PC-3 (cell line): ENCODE measurements around the gene LDHAL6B.

Source experiments
- EZH2 ChIP-seq: fragments of 300-600 bp; sonication (generic); IDR thresholded peaks from one replicate; pipeline ENCODE4 v1.6.1; 2017; ENCODE audit warnings: antibody characterized with exemption, mild to moderate bottlenecking, low read length; ENCODE audit not compliant: unreplicated experiment
- EZH2phosphoT487 ChIP-seq: fragments of 300-600 bp; sonication (generic); IDR thresholded peaks from 2 replicates; pipeline ENCODE4 v1.6.1; 2018; ENCODE audit warnings: mild to moderate bottlenecking, antibody characterized with exemption, low read length, borderline replicate concordance
- TF ChIP-seq, protein P1 (sequence below): fragments of 300-600 bp; sonication (generic); conservative IDR thresholded peaks from 2 replicates; pipeline ENCODE4 v1.5.1; 2017; ENCODE audit warnings: antibody characterized with exemption, low read depth, mild to moderate bottlenecking, low read length

DNA sequence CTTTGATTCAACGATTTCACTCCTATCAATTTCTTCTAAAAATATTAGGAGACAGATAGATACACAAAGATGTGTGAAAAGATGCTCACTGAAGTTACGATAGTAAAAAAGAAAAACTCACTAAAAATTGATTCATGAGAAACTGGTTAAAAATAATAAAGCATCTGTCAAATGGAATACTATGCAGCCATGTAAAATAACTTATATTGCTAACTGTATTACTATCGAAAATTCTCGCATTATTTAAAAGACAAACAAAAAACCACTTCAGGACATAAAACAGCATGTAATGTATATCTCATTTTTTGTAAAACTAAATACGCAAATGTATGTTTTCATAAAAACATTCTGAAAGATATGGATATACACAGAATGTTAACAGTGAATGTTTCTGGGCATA lies 33.4 kb upstream of the LDHAL6B start:
- TF ChIP-seq, protein P1, sequence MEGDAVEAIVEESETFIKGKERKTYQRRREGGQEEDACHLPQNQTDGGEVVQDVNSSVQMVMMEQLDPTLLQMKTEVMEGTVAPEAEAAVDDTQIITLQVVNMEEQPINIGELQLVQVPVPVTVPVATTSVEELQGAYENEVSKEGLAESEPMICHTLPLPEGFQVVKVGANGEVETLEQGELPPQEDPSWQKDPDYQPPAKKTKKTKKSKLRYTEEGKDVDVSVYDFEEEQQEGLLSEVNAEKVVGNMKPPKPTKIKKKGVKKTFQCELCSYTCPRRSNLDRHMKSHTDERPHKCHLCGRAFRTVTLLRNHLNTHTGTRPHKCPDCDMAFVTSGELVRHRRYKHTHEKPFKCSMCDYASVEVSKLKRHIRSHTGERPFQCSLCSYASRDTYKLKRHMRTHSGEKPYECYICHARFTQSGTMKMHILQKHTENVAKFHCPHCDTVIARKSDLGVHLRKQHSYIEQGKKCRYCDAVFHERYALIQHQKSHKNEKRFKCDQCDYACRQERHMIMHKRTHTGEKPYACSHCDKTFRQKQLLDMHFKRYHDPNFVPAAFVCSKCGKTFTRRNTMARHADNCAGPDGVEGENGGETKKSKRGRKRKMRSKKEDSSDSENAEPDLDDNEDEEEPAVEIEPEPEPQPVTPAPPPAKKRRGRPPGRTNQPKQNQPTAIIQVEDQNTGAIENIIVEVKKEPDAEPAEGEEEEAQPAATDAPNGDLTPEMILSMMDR, result no peak
- no peak for TF ChIP-seq EZH2phosphoT487
- no peak for TF ChIP-seq EZH2
